Measurements from ENCODE around the gene INPP4B.

DNA sequence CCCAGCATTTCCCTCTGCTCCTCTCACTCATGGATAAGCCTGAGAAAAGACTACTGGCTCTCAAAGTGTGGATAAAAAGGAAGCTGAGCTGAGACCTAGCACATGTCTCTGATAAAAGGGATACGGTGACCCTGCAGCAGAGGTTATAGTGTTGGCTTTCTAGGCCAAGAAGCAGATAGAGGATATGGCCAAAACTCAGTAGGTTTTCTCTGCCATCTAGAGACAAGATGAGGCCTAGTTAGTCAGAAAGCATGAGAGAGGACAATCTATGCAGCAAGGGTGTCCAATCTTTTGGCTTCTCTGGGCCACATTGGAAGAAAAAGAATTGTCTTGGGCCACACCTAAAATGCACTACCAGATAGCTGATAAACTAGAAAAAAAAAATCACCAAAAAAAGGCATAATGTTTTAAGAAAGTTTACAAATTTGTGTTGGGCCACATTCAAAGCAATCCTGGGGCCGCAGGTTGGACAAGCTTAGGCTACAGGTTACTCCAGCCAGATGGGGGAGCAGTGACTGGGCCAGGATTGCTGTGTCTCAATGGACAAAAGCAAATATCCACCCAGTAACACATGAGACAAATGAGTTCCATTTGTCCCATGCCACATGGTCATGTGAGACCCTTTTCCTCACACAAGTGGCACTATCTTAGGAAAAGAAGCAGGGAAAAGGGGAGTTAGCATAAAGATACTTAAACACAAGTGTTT, 411.4 kb downstream of the INPP4B start:
- no peak for TF ChIP-seq POLR2A (IDR thresholded peaks at IDR 0.05)
- TF ChIP-seq, protein P1, sequence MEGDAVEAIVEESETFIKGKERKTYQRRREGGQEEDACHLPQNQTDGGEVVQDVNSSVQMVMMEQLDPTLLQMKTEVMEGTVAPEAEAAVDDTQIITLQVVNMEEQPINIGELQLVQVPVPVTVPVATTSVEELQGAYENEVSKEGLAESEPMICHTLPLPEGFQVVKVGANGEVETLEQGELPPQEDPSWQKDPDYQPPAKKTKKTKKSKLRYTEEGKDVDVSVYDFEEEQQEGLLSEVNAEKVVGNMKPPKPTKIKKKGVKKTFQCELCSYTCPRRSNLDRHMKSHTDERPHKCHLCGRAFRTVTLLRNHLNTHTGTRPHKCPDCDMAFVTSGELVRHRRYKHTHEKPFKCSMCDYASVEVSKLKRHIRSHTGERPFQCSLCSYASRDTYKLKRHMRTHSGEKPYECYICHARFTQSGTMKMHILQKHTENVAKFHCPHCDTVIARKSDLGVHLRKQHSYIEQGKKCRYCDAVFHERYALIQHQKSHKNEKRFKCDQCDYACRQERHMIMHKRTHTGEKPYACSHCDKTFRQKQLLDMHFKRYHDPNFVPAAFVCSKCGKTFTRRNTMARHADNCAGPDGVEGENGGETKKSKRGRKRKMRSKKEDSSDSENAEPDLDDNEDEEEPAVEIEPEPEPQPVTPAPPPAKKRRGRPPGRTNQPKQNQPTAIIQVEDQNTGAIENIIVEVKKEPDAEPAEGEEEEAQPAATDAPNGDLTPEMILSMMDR (IDR thresholded peaks at IDR 0.05) = no peak

Measured in body of pancreas (tissue), 4 donors.